ENCODE measurements around the gene C4orf36.

The C4orf36 gene, protein sequence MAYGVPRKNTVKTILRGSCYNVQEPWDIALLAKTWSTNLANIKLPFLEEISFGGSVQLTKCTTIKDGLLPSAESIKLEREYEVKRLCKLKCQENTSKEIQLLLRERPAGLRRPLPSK

GRCh38 chr4:86891762-86892635 is at the start of gene C4orf36:
TSS of gene C4orf36 (minus strand) at chr4:86892422. CDS start at chr4:86891520, 902 bp downstream.
- Histone ChIP-seq H3K27me3 (ENCODE audit: control insufficient read depth in 1 of 2, insufficient read depth in 2 of 2, low read length in 2 of 2) (no peaks in the 10 kb centered on the region), H3K4me3 (ENCODE audit: low read length in 2 of 2) (peak within 1 kb of the TSS; percentile 78 to 80), H3K9me3 (ENCODE audit: control insufficient read depth in 2 of 2, low read length in 2 of 2) (no peaks in the 10 kb centered on the region), H3K9ac (ENCODE audit: low read length in 2 of 2) (peak within 1 kb of the TSS; percentile 64 to 71), H3K4me1 (ENCODE audit: control insufficient read depth, insufficient read depth, low read length) (peaks cover 8% of the 10 kb centered on the region), H3K27ac (ENCODE audit: low read length) (peak within 1 kb of the TSS; percentile 12), H3K36me3 (ENCODE audit: control insufficient read depth in 2 of 2, insufficient read depth in 2 of 2, low read length in 2 of 2) (no peaks in the 10 kb centered on the region)

GRCh38 chr4:86940920-86941460 is 48.8 kb upstream of the C4orf36 start:
- Histone ChIP-seq H3K9ac (ENCODE audit: low read length in 2 of 2) (no peak overlapping the region), H3K36me3 (ENCODE audit: control insufficient read depth in 2 of 2, insufficient read depth in 2 of 2, low read length in 2 of 2) (no peaks in the 10 kb centered on the region), H3K4me3 (ENCODE audit: low read length in 2 of 2) (no peak overlapping the region), H3K27me3 (ENCODE audit: control insufficient read depth in 1 of 2, insufficient read depth in 2 of 2, low read length in 2 of 2) (no peaks in the 10 kb centered on the region), H3K27ac (ENCODE audit: low read length) (no peak overlapping the region), H3K9me3 (ENCODE audit: control insufficient read depth in 2 of 2, low read length in 2 of 2) (no peaks in the 10 kb centered on the region), H3K4me1 (ENCODE audit: control insufficient read depth, insufficient read depth, low read length) (peaks cover under 1% of the 10 kb centered on the region)

- no peaks in the 10 kb centered on the region for H3K27me3 ChIP-seq (ENCODE audit: control insufficient read depth in 1 of 2, insufficient read depth in 2 of 2, low read length in 2 of 2)
- H3K4me3 ChIP-seq (ENCODE audit: low read length in 2 of 2), result no peak overlapping the region
- no peak overlapping the region for H3K9ac ChIP-seq (ENCODE audit: low read length in 2 of 2)
- no peak overlapping the region for H3K27ac ChIP-seq (ENCODE audit: low read length)
- no peaks in the 10 kb centered on the region for H3K9me3 ChIP-seq (ENCODE audit: control insufficient read depth in 2 of 2, low read length in 2 of 2)
- no peaks in the 10 kb centered on the region for H3K36me3 ChIP-seq (ENCODE audit: control insufficient read depth in 2 of 2, insufficient read depth in 2 of 2, low read length in 2 of 2)
- peaks cover 3% of the 10 kb centered on the region for H3K4me1 ChIP-seq (ENCODE audit: control insufficient read depth, insufficient read depth, low read length)
These were observed 47.7 kb upstream of the C4orf36 start for GRCh38 chr4:86939729-86940575.

DNA sequence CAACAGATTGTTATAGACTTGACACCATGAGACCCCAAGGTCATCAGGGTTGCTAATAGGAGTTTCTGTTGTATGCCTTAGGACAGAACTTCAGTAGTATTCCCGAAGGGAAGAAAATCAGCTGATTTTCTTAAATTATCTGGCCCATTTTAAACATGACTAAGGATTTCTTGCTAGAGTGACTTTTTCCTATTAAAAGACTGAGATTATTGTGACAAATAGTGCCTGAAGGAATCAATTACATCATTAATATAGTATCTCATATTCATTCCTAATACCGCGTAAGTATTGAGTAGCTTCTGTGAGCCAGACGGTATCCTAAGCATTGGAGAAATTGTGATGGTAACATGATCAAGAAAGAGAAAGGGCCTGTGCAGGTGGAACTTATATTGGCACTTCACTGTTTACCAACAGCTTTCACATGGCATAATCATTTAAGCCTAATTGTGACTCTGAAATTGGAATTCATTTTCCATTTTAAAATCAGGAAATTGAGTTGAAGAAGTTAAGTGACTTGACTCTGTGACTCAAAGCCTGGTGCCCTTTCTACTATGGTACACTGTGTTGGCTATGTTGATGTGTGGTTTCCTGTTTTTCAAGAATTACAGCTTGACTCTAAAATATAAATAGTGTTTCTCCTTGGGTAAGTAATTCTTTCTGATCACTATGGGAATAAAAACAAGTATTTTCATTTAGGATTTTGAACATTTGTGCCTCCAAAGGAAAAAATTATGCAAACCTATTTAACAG is 46.7 kb upstream of the C4orf36 start:
- Histone ChIP-seq H3K36me3 (ENCODE audit: control insufficient read depth in 2 of 2, insufficient read depth in 2 of 2, low read length in 2 of 2) (no peaks in the 10 kb centered on the region), H3K27ac (ENCODE audit: low read length) (no peak overlapping the region), H3K4me3 (ENCODE audit: low read length in 2 of 2) (no peak overlapping the region), H3K27me3 (ENCODE audit: control insufficient read depth in 1 of 2, insufficient read depth in 2 of 2, low read length in 2 of 2) (no peaks in the 10 kb centered on the region), H3K9ac (ENCODE audit: low read length in 2 of 2) (no peak overlapping the region), H3K9me3 (ENCODE audit: control insufficient read depth in 2 of 2, low read length in 2 of 2) (no peaks in the 10 kb centered on the region), H3K4me1 (ENCODE audit: control insufficient read depth, insufficient read depth, low read length) (peaks cover 3% of the 10 kb centered on the region)

DNA sequence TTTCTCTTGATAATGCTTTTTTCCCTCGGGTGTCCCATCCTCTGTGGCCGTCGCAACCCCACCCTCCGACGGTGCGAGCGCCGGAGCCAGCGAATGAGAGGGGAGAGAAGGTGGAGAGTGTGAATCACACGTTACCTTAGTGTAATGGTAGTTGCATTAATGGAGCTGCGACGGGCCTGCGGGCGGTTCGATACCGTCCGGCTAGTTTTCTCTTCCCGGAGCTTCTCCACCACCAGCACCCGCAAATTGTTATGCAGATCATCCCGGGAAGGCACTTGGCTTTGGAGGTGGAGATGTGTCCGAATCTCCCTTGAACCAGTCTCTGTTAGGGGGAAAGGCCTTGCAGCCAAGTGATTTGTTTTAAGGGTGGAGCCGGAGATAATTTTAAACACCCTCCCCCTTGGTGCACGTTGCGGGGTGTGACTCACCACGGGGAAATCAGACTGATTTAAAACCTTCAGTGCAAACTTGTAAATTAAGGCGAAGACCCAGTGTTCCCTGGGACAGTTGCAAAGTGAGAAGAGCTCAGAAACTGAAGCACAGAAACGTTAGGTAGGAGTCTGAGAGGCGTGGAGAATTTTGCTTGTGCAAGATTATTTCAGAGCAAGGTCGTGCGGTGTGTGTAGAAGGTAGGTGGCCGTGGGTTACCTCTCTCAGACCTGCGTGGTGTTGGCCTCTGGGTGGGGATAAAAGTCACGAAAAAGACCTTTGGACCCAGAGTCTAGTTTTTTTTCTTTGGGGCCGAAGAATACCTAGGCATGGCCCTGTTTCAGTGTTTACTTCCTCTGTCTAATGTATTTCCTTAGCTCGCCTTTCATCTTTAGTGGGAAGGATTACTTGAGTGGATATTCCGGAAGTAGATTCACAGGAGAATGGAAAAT is 43.9 kb upstream of the C4orf36 start:
- Histone ChIP-seq H3K9ac (ENCODE audit: low read length in 2 of 2) (peak overlapping the region; percentile 83 to 86), H3K9me3 (ENCODE audit: control insufficient read depth in 2 of 2, low read length in 2 of 2) (no peaks in the 10 kb centered on the region), H3K4me3 (ENCODE audit: low read length in 2 of 2) (peak overlapping the region; percentile 74 to 91), H3K4me1 (ENCODE audit: control insufficient read depth, insufficient read depth, low read length) (peaks cover 3% of the 10 kb centered on the region), H3K27me3 (ENCODE audit: control insufficient read depth in 1 of 2, insufficient read depth in 2 of 2, low read length in 2 of 2) (no peaks in the 10 kb centered on the region), H3K36me3 (ENCODE audit: control insufficient read depth in 2 of 2, insufficient read depth in 2 of 2, low read length in 2 of 2) (peaks cover 1 to 2% of the 10 kb centered on the region in 2 donors), H3K27ac (ENCODE audit: low read length) (peak overlapping the region; percentile 92)

DNA sequence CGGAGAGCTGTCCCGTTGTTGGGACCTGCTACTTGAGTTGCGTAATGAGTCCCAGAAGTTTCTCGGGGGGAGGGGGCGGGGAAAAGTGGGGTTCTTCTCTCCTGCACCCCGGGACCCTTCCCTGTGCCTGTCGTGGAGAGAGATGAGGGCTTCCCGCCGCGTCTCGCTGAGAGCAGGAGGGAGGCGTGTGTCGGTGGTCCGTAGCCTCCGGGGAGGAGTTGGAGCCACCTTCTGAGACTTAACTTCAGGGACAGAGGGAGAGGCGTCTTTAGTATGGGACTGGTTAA is 43.3 kb upstream of the C4orf36 start:
- Histone ChIP-seq H3K9ac (ENCODE audit: low read length in 2 of 2) (peak overlapping the region; percentile 83 to 86), H3K4me1 (ENCODE audit: control insufficient read depth, insufficient read depth, low read length) (peaks cover 3% of the 10 kb centered on the region), H3K27me3 (ENCODE audit: control insufficient read depth in 1 of 2, insufficient read depth in 2 of 2, low read length in 2 of 2) (no peaks in the 10 kb centered on the region), H3K36me3 (ENCODE audit: control insufficient read depth in 2 of 2, insufficient read depth in 2 of 2, low read length in 2 of 2) (peaks cover 2 to 4% of the 10 kb centered on the region in 2 donors), H3K27ac (ENCODE audit: low read length) (peak overlapping the region; percentile 92), H3K4me3 (ENCODE audit: low read length in 2 of 2) (peak overlapping the region; percentile 74 to 91), H3K9me3 (ENCODE audit: control insufficient read depth in 2 of 2, low read length in 2 of 2) (no peaks in the 10 kb centered on the region)

GRCh38 chr4:86934771-86935565 is 42.7 kb upstream of the C4orf36 start, which contains the start of gene AFF1:
TSS of gene AFF1 (plus strand) at chr4:86935011. CDS start at chr4:86948534, 13,523 bp downstream.
- Histone ChIP-seq H3K9ac (ENCODE audit: low read length in 2 of 2) (peak within 1 kb of the TSS; percentile 93 to 95), H3K4me3 (ENCODE audit: low read length in 2 of 2) (peak within 1 kb of the TSS; percentile 76 to 91), H3K27ac (ENCODE audit: low read length) (peak within 1 kb of the TSS; percentile 92), H3K4me1 (ENCODE audit: control insufficient read depth, insufficient read depth, low read length) (peaks cover 3% of the 10 kb centered on the region), H3K9me3 (ENCODE audit: control insufficient read depth in 2 of 2, low read length in 2 of 2) (no peaks in the 10 kb centered on the region), H3K36me3 (ENCODE audit: control insufficient read depth in 2 of 2, insufficient read depth in 2 of 2, low read length in 2 of 2) (peaks cover 2 to 4% of the 10 kb centered on the region in 2 donors), H3K27me3 (ENCODE audit: control insufficient read depth in 1 of 2, insufficient read depth in 2 of 2, low read length in 2 of 2) (no peaks in the 10 kb centered on the region)

DNA sequence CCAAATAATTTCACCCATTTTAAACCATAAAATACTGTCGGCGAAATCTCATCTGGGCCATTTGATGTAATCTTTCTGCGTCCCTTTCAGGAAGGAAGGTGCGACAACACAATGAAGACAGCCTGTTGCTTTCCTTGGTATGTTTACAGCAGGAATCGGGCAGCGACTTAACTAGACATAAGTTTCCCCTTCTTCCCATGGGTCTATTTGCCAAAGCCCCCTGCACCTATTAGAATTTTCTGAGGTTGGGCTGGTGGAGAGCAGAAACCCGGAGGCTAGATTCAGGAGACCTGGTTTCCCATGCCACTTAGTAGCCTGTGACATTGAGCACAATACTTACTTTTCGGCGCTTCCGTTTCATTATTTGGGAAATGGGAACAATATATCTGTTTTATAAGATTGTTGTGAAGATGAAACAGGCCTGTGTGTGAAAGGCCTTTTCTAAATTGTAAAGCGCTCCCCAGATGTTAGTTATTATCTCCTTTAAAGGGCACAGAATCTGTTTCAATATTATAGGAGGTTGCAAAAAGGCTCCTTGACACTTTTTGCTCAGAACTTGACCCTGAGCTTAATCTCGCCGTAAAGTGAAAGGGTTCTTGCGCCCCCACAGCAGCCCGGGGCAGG is 42.0 kb upstream of the C4orf36 start:
- Histone ChIP-seq H3K4me3 (ENCODE audit: low read length in 2 of 2) (peak overlapping the region; percentile 76 to 91), H3K9me3 (ENCODE audit: control insufficient read depth in 2 of 2, low read length in 2 of 2) (no peaks in the 10 kb centered on the region), H3K4me1 (ENCODE audit: control insufficient read depth, insufficient read depth, low read length) (peaks cover 3% of the 10 kb centered on the region), H3K27ac (ENCODE audit: low read length) (peak overlapping the region; percentile 92), H3K9ac (ENCODE audit: low read length in 2 of 2) (peak overlapping the region; percentile 93 to 95), H3K27me3 (ENCODE audit: control insufficient read depth in 1 of 2, insufficient read depth in 2 of 2, low read length in 2 of 2) (no peaks in the 10 kb centered on the region), H3K36me3 (ENCODE audit: control insufficient read depth in 2 of 2, insufficient read depth in 2 of 2, low read length in 2 of 2) (peaks cover 2 to 4% of the 10 kb centered on the region in 2 donors)

Data from stomach smooth muscle (tissue), 2 donors.